B cell (primary cell): ENCODE measurements around the gene S1PR3. TPM values are rescaled to one million over a fixed set of nuclear protein-coding genes. Genes with fewer than 3 reads are reported as not detected.
A peak's percentile ranks its signal among the peaks of the same experiment; 100 is the strongest.

Source experiments
- ATAC-seq: fragments of 200-7000 bp; cut with Tn5 transposase; one replicate; pipeline ENCODE4 v1.10.0; 2021; ENCODE audit warnings: low read depth, mild to moderate bottlenecking, moderate number of reproducible peaks, moderate library complexity
- CTCF ChIA-PET: fragments of 350-600 bp; sonication (Branson Sonifier 250); formaldehyde crosslinking; loops from one replicate; lab custom pipeline; 2021; ENCODE audit warnings: antibody characterized with exemption, inconsistent platforms; lab: Charles Lee
- POLR2A ChIA-PET: fragments of 350-600 bp; sonication (Branson Sonifier 250); formaldehyde crosslinking; loops from one replicate; lab custom pipeline; 2021; ENCODE audit warnings: antibody characterized with exemption; lab: Charles Lee
- DNase-seq: peaks from one replicate; pipeline ENCODE4 v3.0.0; 2013
- H2AFZ ChIP-seq: 2 replicates; pipeline ENCODE4 v1.6.1; 2012; ENCODE audit warnings: mild to moderate bottlenecking, low read depth, low read length; ENCODE audit not compliant: insufficient read depth, poor library complexity, severe bottlenecking
- H3K27ac ChIP-seq, 2 donors: 1 replicate in 1 of 2; 2 replicates in 1 of 2; pipeline ENCODE4 v1.5.1; 2012 to 2013; ENCODE audit warnings: low read length in 2 of 2, mild to moderate bottlenecking in 2 of 2, moderate library complexity in 1 of 2
- H3K27me3 ChIP-seq, 4 experiments: fragments of 200-600 bp in 1 of 4; sonication (generic) in 1 of 4; replicated peaks in 1 of 4; 1 replicate in 2 of 4; 2 replicates in 2 of 4; pipeline versions ENCODE4 v1.6.1 to v1.7.0; 2013 to 2016; ENCODE audit warnings: low read length in 3 of 4, mild to moderate bottlenecking in 2 of 4, mixed read lengths in 1 of 4, moderate library complexity in 1 of 4; ENCODE audit not compliant: insufficient read depth in 4 of 4, control insufficient read depth in 3 of 4; ENCODE audit errors: control extremely low read depth in 1 of 4
- H3K36me3 ChIP-seq, 2 experiments: replicated peaks in 1 of 2; 1 replicate in 1 of 2; 2 replicates in 1 of 2; pipeline versions ENCODE4 v1.6.1 to v1.7.1; 2013; ENCODE audit warnings: low read length in 1 of 2; ENCODE audit not compliant: insufficient read depth in 2 of 2, control insufficient read depth in 1 of 2; ENCODE audit errors: control extremely low read depth in 1 of 2, extremely low read depth in 1 of 2
- H3K4me1 ChIP-seq, 2 donors: fragments of 200-600 bp in 1 of 2; sonication (generic) in 1 of 2; 1 replicate in 1 of 2; 2 replicates in 1 of 2; pipeline versions ENCODE4 v1.5.1 to v1.6.1; 2013 to 2017; ENCODE audit warnings: low read length in 2 of 2; ENCODE audit not compliant: control insufficient read depth in 2 of 2, insufficient read depth in 2 of 2
- H3K4me2 ChIP-seq: replicated peaks from 2 replicates; pipeline ENCODE3; 2012; ENCODE audit warnings: mild to moderate bottlenecking, low read depth, low read length; ENCODE audit not compliant: poor library complexity, severe bottlenecking
- H3K4me3 ChIP-seq, 5 experiments: fragments of 200-600 bp in 1 of 5; sonication (generic) in 1 of 5; 1 replicate in 3 of 5; 2 replicates in 2 of 5; pipeline versions ENCODE4 v1.5.1 to v1.7.0; 2011 to 2016; ENCODE audit warnings: low read length in 4 of 5, mild to moderate bottlenecking in 4 of 5, low read depth in 2 of 5, control low read depth in 1 of 5, moderate library complexity in 1 of 5; ENCODE audit not compliant: insufficient read depth in 1 of 5; ENCODE audit errors: control extremely low read depth in 1 of 5, extremely low read depth in 1 of 5
- H3K79me2 ChIP-seq: fragments of 200-600 bp; sonication (generic); one replicate; pipeline ENCODE4 v1.6.0; 2016; ENCODE audit warnings: low read length; ENCODE audit not compliant: control insufficient read depth, insufficient read depth
- H3K9ac ChIP-seq: fragments of 200-600 bp; sonication (generic); 2 replicates; pipeline ENCODE4 v1.6.1; 2017; ENCODE audit warnings: mild to moderate bottlenecking, low read length, moderate library complexity
- H3K9me3 ChIP-seq, 3 donors: one replicate each; pipeline versions ENCODE4 v1.6.1 to v1.7.1; 2013; ENCODE audit warnings: low read length in 2 of 3; ENCODE audit not compliant: control insufficient read depth in 2 of 3, insufficient read depth in 1 of 3; ENCODE audit errors: control extremely low read depth in 1 of 3
- H4K20me1 ChIP-seq: 2 replicates; pipeline ENCODE4 v1.6.0; 2012; ENCODE audit warnings: mild to moderate bottlenecking, low read length; ENCODE audit not compliant: insufficient read depth, control insufficient read depth, poor library complexity, severe bottlenecking
- H3K27ac Mint-ChIP-seq: one replicate; pipeline ENCODE4 v1.8.0; 2021; ENCODE audit warnings: mixed read lengths
- H3K27me3 Mint-ChIP-seq: one replicate; pipeline ENCODE4 v1.8.0; 2021; ENCODE audit warnings: mixed read lengths
- H3K4me1 Mint-ChIP-seq: one replicate; pipeline ENCODE4 v1.8.0; 2021; ENCODE audit warnings: mixed read lengths
- H3K4me3 Mint-ChIP-seq: one replicate; pipeline ENCODE4 v1.8.0; 2021; ENCODE audit warnings: mixed read lengths
- H3K9me3 Mint-ChIP-seq: one replicate; pipeline ENCODE4 v1.8.0; 2022; ENCODE audit warnings: mixed read lengths; ENCODE audit not compliant: insufficient read depth
- CTCF ChIP-seq: fragments of 200-600 bp; IDR thresholded peaks from one replicate; pipeline ENCODE4 v1.8.0; 2022; ENCODE audit warnings: antibody characterized with exemption, mild to moderate bottlenecking
- EZH2 ChIP-seq: IDR thresholded peaks from 2 replicates; pipeline ENCODE4 v1.6.1; 2012; ENCODE audit warnings: borderline replicate concordance, low read depth, mild to moderate bottlenecking, moderate library complexity, low read length; ENCODE audit not compliant: insufficient read depth, poor library complexity, severe bottlenecking
- WGBS: methylation state at CpG from one replicate; pipeline ENCODE4 v1.1.5; 2013; ENCODE audit warnings: missing lambda C conversion rate; ENCODE audit not compliant: insufficient coverage; 5-methylcytosine and 5-hydroxymethylcytosine counted together
- intact Hi-C: fragments of 100-400 bp; cut with micrococcal nuclease; formaldehyde crosslinking; loops from one replicate; pipeline ENCODE4 v1.10.0; 2022
- polyA plus RNA-seq: library from polyadenylated mRNA; depleted of rRNA; stranded (reverse); fragments of >200 nt; gene quantifications from 2 replicates; pipeline ENCODE4 v1.2.3, GENCODE V29; 2012
- total RNA-seq, 2 donors: library from RNA; stranded (reverse); fragments of 120-200 nt in 1 of 2; gene quantifications; 1 replicate in 1 of 2; 2 replicates in 1 of 2; pipeline versions ENCODE4 v1.2.3 to v1.2.4, GENCODE V29; 2013 to 2022

The S1PR3 gene
- total and polyA plus RNA-seq, 2 donors (not counting 1 experiment from before 2014, with no cell fraction given): 0.25 TPM; not detected in 1

- Histone ChIP-seq H3K4me3 (no peak overlapping the region), H3K4me2 (peak overlapping the region; percentile 71), H3K4me1 (peaks cover 15 to 19% of the 10 kb centered on the region in 2 donors), H3K27ac (no peak overlapping the region), H3K9ac (no peak overlapping the region), H3K27me3 (peaks cover 0 to 45% (median 20%) of the 10 kb centered on the region in 4 experiments), H2AFZ (no peak overlapping the region), H3K36me3 (no peaks in the 10 kb centered on the region), H4K20me1 (no peaks in the 10 kb centered on the region), H3K79me2 (no peaks in the 10 kb centered on the region), H3K9me3 (no peaks in the 10 kb centered on the region)
- H3K4me3 Mint-ChIP-seq: peak overlapping the region; percentile 62
- H3K27ac Mint-ChIP-seq: no peak overlapping the region
- H3K27me3 Mint-ChIP-seq: peaks cover 62% of the 10 kb centered on the region
- intact Hi-C loops: no loop called here
- 38% methylated on average over 21 of the region's 21 CpGs for WGBS
- ChIA-PET POLR2A (no interaction called here), CTCF (no interaction called here)
- H3K4me1 Mint-ChIP-seq: peaks cover 15% of the 10 kb centered on the region
- no peak for DNase-seq
- TF ChIP-seq EZH2 (no peak), CTCF (no peak)
- no peak for ATAC-seq
- H3K9me3 Mint-ChIP-seq: no peaks in the 10 kb centered on the region
Measured at GRCh38 chr9:88990729-88991065, 571 bp upstream of the S1PR3 start.

DNA sequence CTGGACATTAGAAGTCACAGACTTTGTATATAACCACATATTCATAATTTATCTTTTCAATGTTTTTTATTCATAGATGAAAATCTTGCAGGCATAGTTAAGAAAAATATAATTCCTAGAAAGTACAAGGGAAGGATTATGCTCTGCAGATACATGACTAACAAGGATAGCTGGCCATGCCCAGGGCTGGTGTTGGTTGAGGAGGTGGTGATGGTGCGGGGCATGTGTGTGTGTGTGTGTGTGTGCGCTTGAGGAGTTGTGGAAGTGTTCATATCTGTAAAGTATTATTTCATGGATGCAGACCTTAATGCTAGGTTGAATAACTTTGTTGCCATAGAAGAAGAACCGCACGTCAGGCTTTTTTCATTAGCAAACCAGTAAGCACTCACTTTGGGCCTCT, 1.3 kb downstream of the S1PR3 start:
- H3K9me3 ChIP-seq: no peaks in the 10 kb centered on the region
- no peak overlapping the region for H3K27ac ChIP-seq
- H3K4me1 ChIP-seq: peaks cover 15 to 19% of the 10 kb centered on the region in 2 donors
- no peak overlapping the region for H3K9ac ChIP-seq
- no peak for ATAC-seq
- DNase-seq: no peak
- peaks cover 0 to 42% (median 19%) of the 10 kb centered on the region in 4 experiments for H3K27me3 ChIP-seq
- Mint-ChIP-seq H3K27ac (no peak overlapping the region), H3K9me3 (no peaks in the 10 kb centered on the region), H3K27me3 (peaks cover 51% of the 10 kb centered on the region), H3K4me1 (peaks cover 15% of the 10 kb centered on the region), H3K4me3 (no peak overlapping the region)
- CTCF ChIA-PET: no interaction called here
- POLR2A ChIA-PET: no interaction called here
- H3K4me2 ChIP-seq: no peak overlapping the region
- intact Hi-C loops: no loop called here
- H3K36me3 ChIP-seq: no peaks in the 10 kb centered on the region
- WGBS: 76% methylated on average over 3 of the region's 4 CpGs
- no peak overlapping the region for H2AFZ ChIP-seq
- TF ChIP-seq EZH2 (no peak), CTCF (no peak)
- H3K79me2 ChIP-seq: no peaks in the 10 kb centered on the region
- no peak overlapping the region for H3K4me3 ChIP-seq
- H4K20me1 ChIP-seq: no peaks in the 10 kb centered on the region
